Parathyroid adenoma (tissue), 2 donors: ENCODE data around the gene CSF3.

Experiments used
- H2AFZ ChIP-seq: fragments of 300-600 bp; sonication (generic); one replicate; pipeline ENCODE4 v1.7.0; 2017; ENCODE audit warnings: antibody characterized with exemption, mild to moderate bottlenecking
- H3K27ac ChIP-seq: fragments of 300-600 bp; sonication (generic); one replicate; pipeline ENCODE4 v1.7.0; 2017
- H3K27me3 ChIP-seq: fragments of 300-600 bp; sonication (generic); one replicate; pipeline ENCODE4 v1.7.0; 2017; ENCODE audit warnings: low read length; ENCODE audit not compliant: control insufficient read depth, insufficient read depth
- H3K36me3 ChIP-seq: fragments of 300-600 bp; sonication (generic); one replicate; pipeline ENCODE4 v1.7.0; 2017; ENCODE audit warnings: low read length; ENCODE audit not compliant: control insufficient read depth, insufficient read depth
- H3K4me1 ChIP-seq: fragments of 300-600 bp; sonication (generic); one replicate; pipeline ENCODE4 v1.7.0; 2017; ENCODE audit warnings: control low read depth
- H3K4me2 ChIP-seq: fragments of 300-600 bp; sonication (generic); one replicate; pipeline ENCODE4 v1.7.0; 2017; ENCODE audit warnings: low read length
- H3K4me3 ChIP-seq: fragments of 300-600 bp; sonication (generic); one replicate; pipeline ENCODE4 v1.7.0; 2017; ENCODE audit warnings: low read depth, low read length
- H3K79me2 ChIP-seq: fragments of 300-600 bp; sonication (generic); one replicate; pipeline ENCODE4 v1.7.0; 2017; ENCODE audit warnings: control low read depth
- H3K9ac ChIP-seq: fragments of 300-600 bp; sonication (generic); one replicate; pipeline ENCODE4 v1.7.0; 2017; ENCODE audit warnings: mild to moderate bottlenecking
- H3K9me3 ChIP-seq: fragments of 300-600 bp; sonication (generic); one replicate; pipeline ENCODE4 v1.7.0; 2017; ENCODE audit warnings: low read length; ENCODE audit not compliant: control insufficient read depth
- TF ChIP-seq, protein P1 (sequence below): fragments of 300-600 bp; sonication (generic); IDR thresholded peaks from one replicate; pipeline ENCODE4 v1.7.0; 2017; ENCODE audit warnings: antibody characterized with exemption, mild to moderate bottlenecking
- donor health status: primary hyperparathyroidism.

Gene CSF3

DNA sequence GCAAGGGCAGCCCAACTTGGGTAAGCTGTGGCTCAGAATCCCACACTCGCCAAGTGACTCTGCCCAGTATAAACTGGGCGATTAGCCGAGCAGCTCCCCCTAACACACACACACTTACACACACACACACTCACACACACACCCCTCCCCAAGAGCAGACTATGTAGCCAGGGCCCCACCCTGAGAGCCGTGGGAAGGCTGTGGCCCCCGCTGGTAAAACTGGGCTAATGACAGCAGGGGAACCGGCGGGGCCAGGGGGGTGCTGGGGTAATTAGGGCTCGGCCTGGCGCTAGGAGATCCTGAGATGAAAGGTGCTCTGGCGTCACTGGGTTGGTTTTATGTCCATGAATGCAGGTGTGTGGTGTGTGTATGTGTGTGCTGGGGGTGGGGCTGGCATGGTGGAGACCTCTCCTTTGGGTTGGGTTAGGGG, 46.4 kb downstream of the CSF3 start:
- Histone ChIP-seq H3K9ac (no peak overlapping the region), H3K4me3 (no peak overlapping the region), H3K36me3 (no peaks in the 10 kb centered on the region), H3K79me2 (peaks cover 7% of the 10 kb centered on the region), H3K27ac (no peak overlapping the region), H3K27me3 (no peaks in the 10 kb centered on the region), H3K4me1 (peaks cover 18% of the 10 kb centered on the region), H3K9me3 (no peaks in the 10 kb centered on the region), H2AFZ (no peak overlapping the region), H3K4me2 (no peak overlapping the region)
- TF ChIP-seq, protein P1, sequence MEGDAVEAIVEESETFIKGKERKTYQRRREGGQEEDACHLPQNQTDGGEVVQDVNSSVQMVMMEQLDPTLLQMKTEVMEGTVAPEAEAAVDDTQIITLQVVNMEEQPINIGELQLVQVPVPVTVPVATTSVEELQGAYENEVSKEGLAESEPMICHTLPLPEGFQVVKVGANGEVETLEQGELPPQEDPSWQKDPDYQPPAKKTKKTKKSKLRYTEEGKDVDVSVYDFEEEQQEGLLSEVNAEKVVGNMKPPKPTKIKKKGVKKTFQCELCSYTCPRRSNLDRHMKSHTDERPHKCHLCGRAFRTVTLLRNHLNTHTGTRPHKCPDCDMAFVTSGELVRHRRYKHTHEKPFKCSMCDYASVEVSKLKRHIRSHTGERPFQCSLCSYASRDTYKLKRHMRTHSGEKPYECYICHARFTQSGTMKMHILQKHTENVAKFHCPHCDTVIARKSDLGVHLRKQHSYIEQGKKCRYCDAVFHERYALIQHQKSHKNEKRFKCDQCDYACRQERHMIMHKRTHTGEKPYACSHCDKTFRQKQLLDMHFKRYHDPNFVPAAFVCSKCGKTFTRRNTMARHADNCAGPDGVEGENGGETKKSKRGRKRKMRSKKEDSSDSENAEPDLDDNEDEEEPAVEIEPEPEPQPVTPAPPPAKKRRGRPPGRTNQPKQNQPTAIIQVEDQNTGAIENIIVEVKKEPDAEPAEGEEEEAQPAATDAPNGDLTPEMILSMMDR: no peak

DNA sequence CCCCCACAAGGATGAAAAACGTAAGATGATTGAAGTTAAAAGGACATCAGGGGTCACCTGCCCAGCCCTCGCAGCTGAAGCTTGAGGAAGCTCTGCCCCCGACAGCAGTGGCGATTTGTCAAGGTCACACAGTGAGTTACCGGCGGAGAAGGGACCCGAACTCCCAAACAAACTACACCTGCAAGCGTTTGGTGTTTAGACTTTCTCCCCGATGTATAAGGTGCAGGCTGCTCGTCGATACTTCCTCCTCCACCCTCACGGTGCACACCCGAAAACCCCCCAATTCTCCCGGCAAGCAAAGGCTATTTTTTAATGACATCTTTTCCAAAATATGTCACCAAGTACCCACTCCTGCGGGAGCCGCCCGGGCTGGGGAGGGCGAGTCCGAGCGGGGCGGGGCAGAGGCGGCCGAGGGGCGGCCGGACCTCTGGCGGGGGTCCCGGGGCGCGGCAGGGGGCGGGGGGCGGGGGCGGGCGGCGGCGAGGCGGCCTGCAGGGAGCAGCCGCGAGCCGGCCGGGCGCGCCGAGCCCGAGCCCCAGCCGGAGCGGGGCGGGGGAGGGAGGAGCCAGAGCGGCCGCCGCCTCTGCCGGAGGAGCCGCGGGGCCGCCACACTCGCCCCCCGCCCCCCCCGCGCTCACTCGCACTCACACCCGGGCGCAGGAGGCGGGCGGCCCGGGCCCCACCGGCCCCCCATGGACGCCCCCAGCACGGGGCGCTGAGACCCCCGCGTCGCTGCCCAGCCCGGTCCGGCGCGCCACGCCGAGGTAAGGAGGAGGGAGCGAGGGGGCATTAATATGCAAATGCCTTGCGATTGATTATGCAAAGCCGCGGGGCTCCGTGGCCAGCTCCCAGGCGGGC, 47.3 kb downstream of the CSF3 start, which contains the start of gene THRA:
THRA (plus strand) TSS at position 637 of the 858 bp plus-strand sequence. CDS start 11,524 bp downstream, outside the sequence.
- H3K4me1 ChIP-seq: peaks cover 18% of the 10 kb centered on the region

DNA sequence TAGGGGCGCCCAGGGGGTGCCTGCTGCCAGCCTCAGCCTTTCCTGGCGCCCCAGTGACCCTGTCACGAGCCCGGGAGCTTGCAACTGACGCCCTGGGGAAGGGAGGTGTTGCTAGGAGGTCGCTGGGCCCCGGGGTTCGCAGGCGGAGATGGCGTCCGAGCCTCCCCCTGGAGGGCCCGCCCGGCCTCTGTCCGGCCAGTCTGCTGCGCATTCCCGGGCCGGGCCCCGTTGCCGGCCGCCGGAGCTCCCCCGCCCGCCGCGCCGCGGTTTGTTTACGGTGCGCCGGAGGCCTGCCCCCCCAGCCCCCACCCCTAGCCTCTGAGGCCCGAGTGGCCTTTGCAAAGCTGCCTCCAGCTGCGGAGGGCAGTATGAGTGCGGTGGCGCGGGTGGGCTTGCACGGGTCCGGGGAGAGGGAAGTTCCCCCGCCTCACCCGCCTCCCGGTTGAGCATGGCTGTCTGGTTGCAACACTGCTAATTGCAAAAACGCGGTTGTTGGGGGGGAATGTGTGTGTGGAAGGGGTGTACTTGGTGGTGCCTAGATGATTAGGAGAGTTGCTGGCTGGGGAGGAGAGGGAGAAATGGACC, 48.0 kb downstream of the CSF3 start:
- peaks cover 19% of the 10 kb centered on the region for H3K4me1 ChIP-seq
- no peaks in the 10 kb centered on the region for H3K9me3 ChIP-seq
- peak overlapping the region; percentile 94 for H2AFZ ChIP-seq
- H3K4me2 ChIP-seq: peak overlapping the region; percentile 88
- no peaks in the 10 kb centered on the region for H3K36me3 ChIP-seq
- H3K9ac ChIP-seq: peak overlapping the region; percentile 91
- peak overlapping the region; percentile 74 for H3K27ac ChIP-seq
- TF ChIP-seq, protein P1: no peak
- H3K27me3 ChIP-seq: no peaks in the 10 kb centered on the region
- H3K4me3 ChIP-seq: peak overlapping the region; percentile 89
- H3K79me2 ChIP-seq: peaks cover 7% of the 10 kb centered on the region

More for the DNA sequence above, 47.3 kb downstream of the CSF3 start, which contains the start of gene THRA:
- H3K27ac ChIP-seq: peak within 1 kb of the TSS; percentile 74
- H3K4me3 ChIP-seq: peak within 1 kb of the TSS; percentile 89
- peak within 1 kb of the TSS; percentile 88 for H3K4me2 ChIP-seq
- H3K79me2 ChIP-seq: peaks cover 7% of the 10 kb centered on the region
- H3K9ac ChIP-seq: peak within 1 kb of the TSS; percentile 91
- H3K36me3 ChIP-seq: no peaks in the 10 kb centered on the region
- peak within 1 kb of the TSS; percentile 94 for H2AFZ ChIP-seq
- TF ChIP-seq, protein P1: no peak
- H3K9me3 ChIP-seq: no peaks in the 10 kb centered on the region
- H3K27me3 ChIP-seq: no peaks in the 10 kb centered on the region

DNA sequence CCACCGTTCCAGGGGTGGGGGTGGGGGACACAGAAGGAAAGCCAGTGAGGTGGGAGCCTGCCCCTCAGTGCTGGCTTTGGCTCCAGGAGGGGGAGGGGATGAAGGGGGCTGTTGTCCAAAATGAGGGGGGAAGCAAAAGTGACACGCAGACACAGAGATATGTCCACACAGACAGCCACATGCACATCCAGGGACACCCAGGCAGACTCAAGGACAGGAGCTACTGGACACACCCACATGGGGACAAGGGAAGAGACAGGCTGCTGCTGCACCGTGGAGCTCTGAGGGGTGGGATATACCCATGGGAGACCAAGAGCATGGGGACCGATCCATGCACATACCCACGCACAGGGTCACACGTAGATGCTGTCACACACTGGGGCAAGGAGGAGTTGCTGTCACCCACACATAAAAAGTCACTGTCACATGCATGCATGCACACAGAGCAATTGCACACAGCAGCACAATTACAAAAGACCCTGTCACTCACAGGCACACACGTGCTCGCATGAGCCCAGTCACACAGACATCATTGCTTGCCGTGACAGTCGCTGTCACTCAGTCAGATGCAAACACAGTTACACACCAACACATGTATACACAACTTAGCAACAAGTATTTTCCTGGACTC, 48.8 kb downstream of the CSF3 start:
- Histone ChIP-seq H3K36me3 (no peaks in the 10 kb centered on the region), H3K9me3 (no peaks in the 10 kb centered on the region)
- TF ChIP-seq, protein P1: no peak

More for the DNA sequence above, 48.8 kb downstream of the CSF3 start:
- H2AFZ ChIP-seq: no peak overlapping the region
- no peaks in the 10 kb centered on the region for H3K27me3 ChIP-seq
- peak overlapping the region; percentile 88 for H3K4me2 ChIP-seq
- peak overlapping the region; percentile 74 for H3K27ac ChIP-seq
- peaks cover 25% of the 10 kb centered on the region for H3K4me1 ChIP-seq
- peaks cover 7% of the 10 kb centered on the region for H3K79me2 ChIP-seq
- H3K4me3 ChIP-seq: peak overlapping the region; percentile 89
- H3K9ac ChIP-seq: no peak overlapping the region
